ENCODE measurements around the gene LNX1. TPM values are rescaled to one million over a fixed set of nuclear protein-coding genes. Genes with fewer than 3 reads are reported as not detected.

Gene LNX1
- total and polyA plus RNA-seq, 2 of the 13 experiments (the other 11 are each of a cell fraction or from before 2014, with no cell fraction given): 0.49 TPM

DNA sequence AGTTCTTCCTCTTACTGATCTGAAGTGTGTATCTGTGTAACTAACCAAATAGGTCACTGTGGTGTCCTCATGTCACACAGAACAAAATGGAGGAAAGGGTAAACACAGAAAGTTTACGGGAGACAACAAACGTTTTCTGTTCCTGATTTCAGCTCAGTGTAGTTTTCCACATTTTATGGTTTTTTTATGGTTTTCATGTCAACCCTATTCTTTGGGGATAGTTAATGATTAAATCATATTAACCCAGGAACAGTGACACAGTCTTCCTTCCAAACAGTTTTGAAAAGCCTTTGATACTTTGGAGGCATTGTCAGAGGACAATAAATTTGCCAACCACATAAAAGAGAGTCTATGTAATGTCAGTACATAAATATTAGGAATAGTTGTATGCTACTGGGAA, 4.2 kb downstream of the LNX1 start (continued):
- TF ChIP-seq, protein P1, sequence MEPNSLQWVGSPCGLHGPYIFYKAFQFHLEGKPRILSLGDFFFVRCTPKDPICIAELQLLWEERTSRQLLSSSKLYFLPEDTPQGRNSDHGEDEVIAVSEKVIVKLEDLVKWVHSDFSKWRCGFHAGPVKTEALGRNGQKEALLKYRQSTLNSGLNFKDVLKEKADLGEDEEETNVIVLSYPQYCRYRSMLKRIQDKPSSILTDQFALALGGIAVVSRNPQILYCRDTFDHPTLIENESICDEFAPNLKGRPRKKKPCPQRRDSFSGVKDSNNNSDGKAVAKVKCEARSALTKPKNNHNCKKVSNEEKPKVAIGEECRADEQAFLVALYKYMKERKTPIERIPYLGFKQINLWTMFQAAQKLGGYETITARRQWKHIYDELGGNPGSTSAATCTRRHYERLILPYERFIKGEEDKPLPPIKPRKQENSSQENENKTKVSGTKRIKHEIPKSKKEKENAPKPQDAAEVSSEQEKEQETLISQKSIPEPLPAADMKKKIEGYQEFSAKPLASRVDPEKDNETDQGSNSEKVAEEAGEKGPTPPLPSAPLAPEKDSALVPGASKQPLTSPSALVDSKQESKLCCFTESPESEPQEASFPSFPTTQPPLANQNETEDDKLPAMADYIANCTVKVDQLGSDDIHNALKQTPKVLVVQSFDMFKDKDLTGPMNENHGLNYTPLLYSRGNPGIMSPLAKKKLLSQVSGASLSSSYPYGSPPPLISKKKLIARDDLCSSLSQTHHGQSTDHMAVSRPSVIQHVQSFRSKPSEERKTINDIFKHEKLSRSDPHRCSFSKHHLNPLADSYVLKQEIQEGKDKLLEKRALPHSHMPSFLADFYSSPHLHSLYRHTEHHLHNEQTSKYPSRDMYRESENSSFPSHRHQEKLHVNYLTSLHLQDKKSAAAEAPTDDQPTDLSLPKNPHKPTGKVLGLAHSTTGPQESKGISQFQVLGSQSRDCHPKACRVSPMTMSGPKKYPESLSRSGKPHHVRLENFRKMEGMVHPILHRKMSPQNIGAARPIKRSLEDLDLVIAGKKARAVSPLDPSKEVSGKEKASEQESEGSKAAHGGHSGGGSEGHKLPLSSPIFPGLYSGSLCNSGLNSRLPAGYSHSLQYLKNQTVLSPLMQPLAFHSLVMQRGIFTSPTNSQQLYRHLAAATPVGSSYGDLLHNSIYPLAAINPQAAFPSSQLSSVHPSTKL (CRISPR knock-in tag; IDR thresholded peaks at IDR 0.05): peak; percentile 54; the same call in 1 of the 2 replicates
- TF ChIP-seq RBM39 (IDR thresholded peaks at IDR 0.05; ENCODE audit: low read depth, low read length, poor library complexity, severe bottlenecking) (no peak), RXRB (CRISPR knock-in tag; IDR thresholded peaks at IDR 0.05; ENCODE audit: borderline replicate concordance) (peak; percentile 37; the same call in 1 of the 2 replicates)

DNA sequence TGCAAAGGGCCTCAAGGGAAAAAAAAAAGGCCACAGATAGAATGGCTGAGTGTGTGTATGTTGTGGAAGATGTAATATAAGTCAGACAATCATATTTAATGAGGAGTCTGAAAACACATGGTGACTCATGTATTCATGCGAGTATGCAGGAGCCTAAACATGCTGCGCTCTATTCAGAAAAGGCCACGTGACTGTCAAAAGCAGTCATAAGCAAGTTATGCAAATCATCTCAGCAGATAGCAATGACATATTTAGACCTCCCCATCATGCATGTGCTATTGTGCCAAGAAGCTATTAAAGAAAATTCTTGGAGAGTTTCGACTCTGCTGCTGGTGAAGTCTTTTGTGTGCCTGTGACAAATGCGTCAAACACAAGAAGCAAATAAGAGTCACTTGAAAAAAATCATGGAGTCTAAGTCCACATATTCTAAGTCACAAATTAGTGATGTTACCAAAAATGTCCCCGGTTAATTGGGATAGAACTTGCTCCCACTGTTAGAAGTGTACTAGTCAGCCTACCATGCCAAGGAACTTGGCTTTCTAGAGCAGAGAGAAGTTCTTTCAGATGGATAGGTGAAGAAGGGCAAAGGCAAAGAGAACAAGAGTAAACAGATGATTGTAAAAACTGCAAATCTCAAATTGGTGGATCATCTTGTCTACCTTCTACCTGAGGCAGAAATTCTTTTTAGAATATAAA, 5.0 kb downstream of the LNX1 start:
- peaks cover 82% of the 10 kb centered on the region for H3K4me1 ChIP-seq (ENCODE audit: insufficient read depth, low read length)
- H3K9ac ChIP-seq (ENCODE audit: insufficient read depth, low read depth, low read length): no peak overlapping the region
- CTCF ChIA-PET (ENCODE audit: low intra/inter-chr PET ratio, low total read pairs): no interaction called here
- H3K9me3 ChIP-seq (ENCODE audit: low read length): no peaks in the 10 kb centered on the region
- 48% methylated on average over 6 of the region's 6 CpGs for WGBS (ENCODE audit: low lambda C conversion rate)
- in situ Hi-C loops (cut with HindIII; ENCODE audit: extremely low pct_ligation_motif_present, low pct_unique_long_range_greater_than_20kb): no loop called here
- no peak overlapping the region for H3K27ac ChIP-seq (ENCODE audit: extremely low read length, insufficient read depth, low read length)
- H3K79me2 ChIP-seq (ENCODE audit: insufficient read depth, low read length): no peaks in the 10 kb centered on the region
- DNase-seq (ENCODE audit: low spot score): no peak
- intact Hi-C loops (cut with micrococcal nuclease; ENCODE audit: unreplicated experiment): no loop called here
- no peaks in the 10 kb centered on the region for H4K20me1 ChIP-seq (ENCODE audit: insufficient read depth, low read length)
- no peak for ATAC-seq
- no peak overlapping the region for H2AFZ ChIP-seq (ENCODE audit: low read length)
- no peak for FAIRE-seq
- H3K36me3 ChIP-seq (replicated peaks in 1 of 2; ENCODE audit: control insufficient read depth in 1 of 2, insufficient read depth in 2 of 2, low read length in 2 of 2): no peaks in the 10 kb centered on the region
- H3K27me3 ChIP-seq (ENCODE audit: control insufficient read depth in 1 of 2, insufficient read depth in 2 of 2, low read length in 2 of 2): no peaks in the 10 kb centered on the region
- no TSS peak for BruUV-seq (replicated peaks)
- no peak overlapping the region for H3K4me2 ChIP-seq (ENCODE audit: low read depth, low read length)
- POLR2A ChIA-PET: no interaction called here
- no peak overlapping the region for H3K4me3 ChIP-seq (replicated peaks in 1 of 3; ENCODE audit: insufficient read depth in 1 of 3, low read depth in 2 of 3, low read length in 3 of 3)
- TF ChIP-seq, protein P2, sequence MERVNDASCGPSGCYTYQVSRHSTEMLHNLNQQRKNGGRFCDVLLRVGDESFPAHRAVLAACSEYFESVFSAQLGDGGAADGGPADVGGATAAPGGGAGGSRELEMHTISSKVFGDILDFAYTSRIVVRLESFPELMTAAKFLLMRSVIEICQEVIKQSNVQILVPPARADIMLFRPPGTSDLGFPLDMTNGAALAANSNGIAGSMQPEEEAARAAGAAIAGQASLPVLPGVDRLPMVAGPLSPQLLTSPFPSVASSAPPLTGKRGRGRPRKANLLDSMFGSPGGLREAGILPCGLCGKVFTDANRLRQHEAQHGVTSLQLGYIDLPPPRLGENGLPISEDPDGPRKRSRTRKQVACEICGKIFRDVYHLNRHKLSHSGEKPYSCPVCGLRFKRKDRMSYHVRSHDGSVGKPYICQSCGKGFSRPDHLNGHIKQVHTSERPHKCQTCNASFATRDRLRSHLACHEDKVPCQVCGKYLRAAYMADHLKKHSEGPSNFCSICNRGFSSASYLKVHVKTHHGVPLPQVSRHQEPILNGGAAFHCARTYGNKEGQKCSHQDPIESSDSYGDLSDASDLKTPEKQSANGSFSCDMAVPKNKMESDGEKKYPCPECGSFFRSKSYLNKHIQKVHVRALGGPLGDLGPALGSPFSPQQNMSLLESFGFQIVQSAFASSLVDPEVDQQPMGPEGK (CRISPR knock-in tag; IDR thresholded peaks at IDR 0.05): no peak
- TF ChIP-seq ZNF569 (CRISPR knock-in tag; IDR thresholded peaks at IDR 0.05; ENCODE audit: borderline replicate concordance) (no peak), KDM4B (CRISPR knock-in tag; IDR thresholded peaks at IDR 0.05) (no peak), PBX2 (CRISPR knock-in tag; IDR thresholded peaks at IDR 0.05) (no peak), KLF9 (CRISPR knock-in tag; IDR thresholded peaks at IDR 0.05; ENCODE audit: low read depth) (no peak), DNMT1 (CRISPR knock-in tag; IDR thresholded peaks at IDR 0.05) (no peak), NR0B2 (CRISPR knock-in tag; IDR thresholded peaks at IDR 0.05) (no peak), DPF2 (CRISPR knock-in tag; IDR thresholded peaks at IDR 0.05; ENCODE audit: borderline replicate concordance, low read depth) (no peak), AKAP8 (CRISPR knock-in tag; IDR thresholded peaks at IDR 0.05) (no peak), TEAD2 (CRISPR knock-in tag; IDR thresholded peaks at IDR 0.05) (no peak), SP140L (CRISPR knock-in tag; IDR thresholded peaks at IDR 0.05; ENCODE audit: borderline replicate concordance) (no peak), TBX2 (CRISPR knock-in tag; IDR thresholded peaks at IDR 0.05; ENCODE audit: borderline replicate concordance) (no peak), STAT5B (CRISPR knock-in tag; IDR thresholded peaks at IDR 0.05) (no peak)

All from HepG2 (cell line).